IPS-18c (cell line): ENCODE data around the gene TMEM163.

Experiments used
- H3K4me3 ChIP-seq: 2 replicates; pipeline ENCODE4 v1.7.0; 2013; ENCODE audit warnings: low read depth, mild to moderate bottlenecking, low read length, moderate library complexity; ENCODE audit not compliant: insufficient read depth
- H3K9me3 ChIP-seq: one replicate; pipeline ENCODE4 v1.6.1; 2013; ENCODE audit warnings: mild to moderate bottlenecking, low read length, moderate library complexity; ENCODE audit not compliant: control insufficient read depth, insufficient read depth

TMEM163 gene

GRCh38 chr2:134438371-134438770 is 280.4 kb downstream of the TMEM163 start:
- Histone ChIP-seq H3K9me3 (no peaks in the 10 kb centered on the region), H3K4me3 (no peak overlapping the region)

- Histone ChIP-seq H3K4me3 (no peak overlapping the region), H3K9me3 (no peaks in the 10 kb centered on the region)
Observed at GRCh38 chr2:134436706-134437105, 282.1 kb downstream of the TMEM163 start.

- Histone ChIP-seq H3K4me3 (no peak overlapping the region), H3K9me3 (no peaks in the 10 kb centered on the region)
Observed at GRCh38 chr2:134435936-134436335, 282.9 kb downstream of the TMEM163 start.

GRCh38 chr2:134435505-134435904 is 283.3 kb downstream of the TMEM163 start:
- Histone ChIP-seq H3K4me3 (no peak overlapping the region), H3K9me3 (no peaks in the 10 kb centered on the region)

DNA sequence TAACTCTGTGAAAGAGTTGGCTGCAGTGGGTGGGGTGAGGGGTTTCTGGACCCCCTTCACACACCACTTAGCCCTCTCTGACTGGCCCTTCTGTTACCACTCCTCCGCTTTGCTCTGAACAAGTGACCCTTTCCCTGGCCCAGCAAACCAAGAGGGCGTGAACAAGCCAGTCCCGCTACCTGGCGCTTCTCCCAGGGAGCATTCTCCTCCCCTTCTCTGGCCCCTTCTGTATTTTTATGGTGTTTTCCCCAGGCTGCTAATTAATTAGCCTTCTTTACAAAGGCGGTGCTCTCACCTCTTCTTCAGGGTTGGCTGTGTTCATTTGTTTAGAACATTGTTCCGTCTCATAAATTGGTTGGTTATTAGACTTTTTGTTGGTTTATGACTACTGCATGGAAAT is 284.8 kb downstream of the TMEM163 start:
- Histone ChIP-seq H3K9me3 (no peaks in the 10 kb centered on the region), H3K4me3 (no peak overlapping the region)

DNA sequence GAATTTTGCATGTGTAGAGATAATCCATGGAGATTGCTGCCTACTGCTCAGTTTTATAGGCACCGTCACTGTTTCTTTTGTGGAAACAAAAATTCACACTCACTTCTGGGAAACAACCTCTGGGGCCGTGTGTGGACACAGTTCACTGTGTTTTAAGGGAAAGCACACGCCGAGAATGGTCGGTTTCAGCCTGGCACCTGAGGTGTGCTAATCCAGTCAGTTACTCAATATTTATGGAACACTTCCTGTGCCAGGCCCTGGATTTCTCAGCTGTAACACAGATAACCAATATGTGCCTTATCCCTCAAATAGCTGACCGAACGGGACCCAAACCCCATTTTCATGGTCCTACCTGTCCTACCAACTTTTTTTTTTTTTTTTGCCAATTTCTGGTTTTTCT is 285.3 kb downstream of the TMEM163 start:
- H3K9me3 ChIP-seq: no peaks in the 10 kb centered on the region
- H3K4me3 ChIP-seq: no peak overlapping the region

DNA sequence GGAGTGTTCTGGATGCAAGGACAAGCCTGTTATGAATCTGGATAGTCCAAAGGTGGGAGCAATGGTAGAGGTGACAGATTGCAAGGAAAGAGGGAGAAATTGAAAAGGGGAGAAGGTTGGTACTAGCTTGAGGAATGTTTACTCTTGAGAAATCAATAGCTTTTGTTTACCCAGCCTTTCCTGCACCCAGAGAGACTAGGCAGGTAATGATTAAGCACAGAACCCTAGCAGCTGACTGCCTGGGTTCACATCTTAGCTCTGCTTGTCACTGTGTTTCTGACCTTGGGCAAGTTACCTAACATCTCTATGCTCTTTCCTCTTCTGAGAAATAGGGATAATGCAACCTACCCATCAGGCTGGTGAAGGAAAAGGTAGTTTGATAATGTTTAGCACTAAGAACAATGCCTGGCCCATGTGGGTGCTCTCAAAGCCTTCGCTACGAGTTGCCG is 286.3 kb downstream of the TMEM163 start:
- no peaks in the 10 kb centered on the region for H3K9me3 ChIP-seq
- no peak overlapping the region for H3K4me3 ChIP-seq

DNA sequence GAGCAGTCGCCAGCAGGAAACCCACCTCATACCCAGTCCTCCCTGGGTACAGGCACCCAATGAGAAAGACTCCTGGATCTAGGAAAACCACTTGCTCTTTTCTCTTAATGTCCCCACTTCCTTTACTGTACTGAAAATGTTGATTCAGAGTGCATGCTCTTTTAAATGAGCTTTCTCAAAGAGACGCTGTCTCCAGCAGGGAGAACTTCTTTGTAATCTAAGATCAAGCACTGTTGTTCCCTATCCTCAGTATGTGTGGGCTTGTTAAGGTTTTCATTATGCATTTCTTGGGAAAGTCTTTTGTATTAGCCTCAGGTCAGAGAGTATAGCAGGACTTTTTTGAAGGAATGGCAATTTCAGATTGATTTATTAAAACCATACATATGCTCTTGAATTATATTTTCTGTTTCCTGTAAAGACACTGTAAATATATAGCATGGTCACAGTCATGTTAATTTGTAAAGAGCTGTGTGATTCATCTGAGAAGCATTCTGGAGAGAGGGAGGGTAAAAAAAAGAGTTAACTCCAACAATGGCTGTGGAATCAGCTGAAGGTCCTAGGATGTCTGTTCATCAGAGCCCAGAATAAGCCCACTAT is 286.9 kb downstream of the TMEM163 start:
- H3K9me3 ChIP-seq: no peaks in the 10 kb centered on the region
- H3K4me3 ChIP-seq: no peak overlapping the region

DNA sequence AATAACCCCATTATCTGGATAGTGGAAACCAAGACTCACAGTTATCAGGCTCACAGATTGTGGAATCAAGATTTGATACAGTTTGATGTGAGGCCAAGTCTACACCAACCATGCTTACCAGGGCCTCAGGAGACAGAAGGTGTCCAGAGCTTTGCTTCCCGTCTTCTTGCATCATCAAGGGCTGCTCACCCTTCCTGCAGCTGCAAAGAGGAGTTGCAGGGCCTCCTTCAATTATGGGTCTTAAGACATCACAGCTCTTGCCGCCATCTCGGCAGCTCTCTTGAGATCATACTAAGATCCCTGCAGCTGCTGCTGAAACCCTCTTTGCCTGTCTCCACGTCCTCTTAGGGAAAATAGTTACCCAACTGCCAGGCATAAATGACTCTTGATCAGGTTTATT is 288.9 kb downstream of the TMEM163 start:
- no peak overlapping the region for H3K4me3 ChIP-seq
- no peaks in the 10 kb centered on the region for H3K9me3 ChIP-seq

DNA sequence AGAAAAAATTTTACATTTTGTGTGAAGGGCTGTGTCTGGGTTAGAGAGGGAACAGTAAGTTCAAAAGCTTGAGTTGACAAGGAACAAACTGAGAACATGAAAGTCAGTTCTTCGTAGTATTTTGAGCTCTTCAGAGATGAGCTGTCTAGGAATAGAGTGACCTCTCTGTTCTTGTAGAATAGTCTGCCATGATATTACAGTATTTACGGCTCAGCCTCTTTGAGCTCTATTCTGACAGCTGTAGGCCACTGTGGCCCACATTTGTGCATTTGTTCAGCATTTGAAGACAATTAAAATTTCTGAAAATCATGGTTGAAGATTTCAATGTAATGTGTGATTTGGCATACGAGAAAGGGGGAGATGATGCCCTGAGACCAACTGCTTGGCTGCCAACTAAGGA is 292.1 kb downstream of the TMEM163 start:
- Histone ChIP-seq H3K9me3 (no peaks in the 10 kb centered on the region), H3K4me3 (no peak overlapping the region)

- H3K4me3 ChIP-seq: no peak overlapping the region
- H3K9me3 ChIP-seq: no peaks in the 10 kb centered on the region
Observed at GRCh38 chr2:134425724-134426496, 292.9 kb downstream of the TMEM163 start.

- no peaks in the 10 kb centered on the region for H3K9me3 ChIP-seq
Observed at GRCh38 chr2:134421556-134422328, 297.1 kb downstream of the TMEM163 start.

DNA sequence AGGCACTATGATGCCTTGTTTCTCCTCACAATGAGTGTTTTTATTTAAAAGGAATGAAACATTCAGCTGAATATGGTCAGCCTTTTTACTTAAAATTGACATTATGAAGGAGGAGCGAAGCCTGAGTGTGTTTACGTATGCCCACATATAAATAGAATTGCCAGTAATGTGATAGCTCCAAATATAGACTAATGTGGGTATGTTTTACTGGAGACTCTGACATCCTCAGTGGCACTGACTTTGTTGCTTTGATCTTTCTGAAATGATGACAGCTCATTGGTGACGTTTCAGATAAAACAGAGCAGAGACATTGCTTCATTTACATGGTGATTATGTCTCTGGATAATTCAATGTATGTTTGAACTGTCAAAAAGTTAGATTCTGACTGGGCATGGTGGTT is 297.9 kb downstream of the TMEM163 start:
- Histone ChIP-seq H3K4me3 (no peak overlapping the region), H3K9me3 (no peaks in the 10 kb centered on the region)

More at GRCh38 chr2:134421556-134422328, 297.1 kb downstream of the TMEM163 start:
- H3K4me3 ChIP-seq: no peak overlapping the region

- no peaks in the 10 kb centered on the region for H3K9me3 ChIP-seq
- no peak overlapping the region for H3K4me3 ChIP-seq
Observed at GRCh38 chr2:134420259-134420658, 298.5 kb downstream of the TMEM163 start.

DNA sequence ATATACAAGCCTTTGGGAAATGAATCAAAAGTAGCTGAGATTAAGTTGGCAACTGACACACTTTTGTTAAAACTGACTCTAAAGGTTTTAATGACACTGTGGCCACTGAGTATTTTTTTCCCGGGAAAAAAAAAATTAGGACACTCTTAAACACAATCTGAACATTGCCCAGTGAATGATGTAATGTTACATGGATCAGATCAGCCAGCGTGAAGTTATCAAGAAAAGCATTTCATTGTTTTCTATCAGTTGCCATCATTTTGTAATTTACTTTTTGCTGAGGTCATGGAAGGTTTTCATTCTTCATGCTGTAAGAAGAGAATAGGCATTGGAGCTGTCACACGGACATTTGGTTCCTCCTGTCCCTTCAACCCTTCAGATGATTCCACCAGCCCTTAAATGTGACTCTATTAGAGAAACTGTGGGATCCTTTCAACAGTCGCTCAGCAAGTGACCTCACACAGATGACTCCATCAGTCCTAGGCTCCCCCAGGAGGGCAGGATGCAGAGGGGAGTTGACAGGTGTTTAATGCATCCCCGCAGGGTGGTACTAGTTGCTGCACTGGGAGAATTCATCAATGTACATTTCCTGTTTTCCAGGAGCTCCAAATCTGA is 300.7 kb downstream of the TMEM163 start:
- H3K9me3 ChIP-seq: no peaks in the 10 kb centered on the region

DNA sequence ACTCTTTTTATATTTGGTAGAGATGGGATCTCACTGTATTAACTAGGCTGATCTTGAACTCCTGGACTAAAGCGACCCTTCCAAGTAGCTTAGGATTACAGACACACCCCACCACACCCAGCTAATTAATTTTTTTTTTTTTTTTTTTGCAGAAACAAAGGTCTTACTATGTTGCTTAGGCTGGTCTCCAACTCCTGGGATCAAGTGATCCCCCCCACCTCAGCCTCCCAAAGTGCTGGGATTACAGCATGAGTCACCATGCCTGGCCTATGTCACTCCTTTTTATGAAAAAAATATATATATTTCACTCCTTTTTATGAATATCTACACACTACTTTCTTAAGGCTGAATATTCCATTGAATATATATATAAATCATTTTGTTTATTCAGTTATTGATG is 302.2 kb downstream of the TMEM163 start:
- H3K9me3 ChIP-seq: no peaks in the 10 kb centered on the region
- H3K4me3 ChIP-seq: no peak overlapping the region

More for the DNA sequence above, 300.7 kb downstream of the TMEM163 start:
- no peak overlapping the region for H3K4me3 ChIP-seq

- H3K4me3 ChIP-seq: no peak overlapping the region
- no peaks in the 10 kb centered on the region for H3K9me3 ChIP-seq
Observed at GRCh38 chr2:134416018-134416417, 302.8 kb downstream of the TMEM163 start.
